WTC11 (cell line): ENCODE results near the gene CDH13. TPM values are rescaled to one million over a fixed set of nuclear protein-coding genes. Genes with fewer than 3 reads are reported as not detected.

Experiments used
- ATAC-seq: fragments of 200-7000 bp; cut with Tn5 transposase; 2 replicates; pipeline ENCODE4 v1.10.0; 2021; ENCODE audit warnings: mild to moderate bottlenecking, moderate library complexity
- CTCF ChIA-PET: fragments of 300-600 bp; sonication (Branson Sonifier 250); formaldehyde crosslinking; loops from one replicate; lab custom pipeline; 2021; ENCODE audit warnings: antibody characterized with exemption; lab: Charles Lee
- POLR2A ChIA-PET: fragments of 350-600 bp; sonication (Branson Sonifier 250); formaldehyde crosslinking; loops from one replicate; lab custom pipeline; 2021; ENCODE audit warnings: antibody characterized with exemption; lab: Charles Lee
- DNase-seq: peaks from one replicate; pipeline ENCODE4 v3.0.0; 2021; ENCODE audit warnings: low spot score
- H3K27ac Mint-ChIP-seq: 2 replicates; pipeline ENCODE4 v1.8.0; 2021; ENCODE audit warnings: mixed read lengths
- H3K27me3 Mint-ChIP-seq: 2 replicates; pipeline ENCODE4 v1.8.0; 2021; ENCODE audit warnings: low read depth, mild to moderate bottlenecking, moderate library complexity, mixed read lengths
- H3K36me3 Mint-ChIP-seq: 2 replicates; pipeline ENCODE4 v1.8.0; 2021; ENCODE audit warnings: mixed read lengths
- H3K4me1 Mint-ChIP-seq: 2 replicates; pipeline ENCODE4 v1.8.0; 2022; ENCODE audit warnings: mixed read lengths
- H3K4me3 Mint-ChIP-seq: 2 replicates; pipeline ENCODE4 v1.8.0; 2021; ENCODE audit warnings: mild to moderate bottlenecking, moderate library complexity, mixed read lengths
- H3K9me3 Mint-ChIP-seq: 2 replicates; pipeline ENCODE4 v1.8.0; 2021; ENCODE audit warnings: mixed read lengths
- ATF6 ChIP-seq: sonication (generic); formaldehyde crosslinking; IDR thresholded peaks from 2 replicates; pipeline ENCODE4 v1.8.1; 2023; ENCODE audit warnings: mild to moderate bottlenecking, missing genetic modification reagents
- ESRRA ChIP-seq: sonication (generic); formaldehyde crosslinking; IDR thresholded peaks from 2 replicates; pipeline ENCODE4 v1.8.1; 2022; ENCODE audit warnings: mild to moderate bottlenecking, missing genetic modification reagents, borderline replicate concordance
- GABPB1 ChIP-seq: sonication (generic); formaldehyde crosslinking; IDR thresholded peaks from 2 replicates; pipeline ENCODE4 v1.8.1; 2023; ENCODE audit warnings: mild to moderate bottlenecking, missing genetic modification reagents
- GTF2I ChIP-seq: fragments of 250-450 bp; sonication (Bioruptor Pico); conservative IDR thresholded peaks from 2 replicates; pipeline ENCODE4 v1.4.0; 2021; ENCODE audit warnings: mild to moderate bottlenecking
- KAT7 ChIP-seq: sonication (generic); formaldehyde crosslinking; IDR thresholded peaks from 2 replicates; pipeline ENCODE4 v1.8.1; 2023; ENCODE audit warnings: missing genetic modification reagents, mild to moderate bottlenecking, borderline replicate concordance
- NR2C2 ChIP-seq: sonication (generic); formaldehyde crosslinking; IDR thresholded peaks from 2 replicates; pipeline ENCODE4 v1.8.0; 2022; ENCODE audit warnings: mild to moderate bottlenecking, missing genetic modification reagents
- NR3C1 ChIP-seq: sonication (generic); formaldehyde crosslinking; conservative IDR thresholded peaks from 2 replicates; pipeline ENCODE4 v1.8.1; 2023; ENCODE audit warnings: low read depth, mild to moderate bottlenecking, missing genetic modification reagents
- PRRX2 ChIP-seq: fragments of 250-450 bp; sonication (Bioruptor Pico); IDR thresholded peaks from 2 replicates; pipeline ENCODE4 v1.8.0; 2021; ENCODE audit warnings: mild to moderate bottlenecking
- RORB ChIP-seq: fragments of 250-450 bp; sonication (Bioruptor Pico); IDR thresholded peaks from 2 replicates; pipeline ENCODE4 v1.9.0; 2021; ENCODE audit warnings: mild to moderate bottlenecking
- SMAD3 ChIP-seq: sonication (generic); formaldehyde crosslinking; IDR thresholded peaks from 2 replicates; pipeline ENCODE4 v1.8.0; 2022; ENCODE audit warnings: missing genetic modification reagents, mild to moderate bottlenecking, borderline replicate concordance
- SMAD4 ChIP-seq: sonication (generic); formaldehyde crosslinking; IDR thresholded peaks from 2 replicates; pipeline ENCODE4 v1.8.0; 2022; ENCODE audit warnings: mild to moderate bottlenecking, missing genetic modification reagents
- SOX15 ChIP-seq: fragments of 250-450 bp; sonication (Bioruptor Pico); IDR thresholded peaks from 2 replicates; pipeline ENCODE4 v1.9.0; 2021; ENCODE audit warnings: mild to moderate bottlenecking
- TP53 ChIP-seq: sonication (generic); formaldehyde crosslinking; IDR thresholded peaks from 2 replicates; pipeline ENCODE4 v1.8.1; 2023; ENCODE audit warnings: mild to moderate bottlenecking, missing genetic modification reagents
- ZBTB21 ChIP-seq: sonication (generic); formaldehyde crosslinking; IDR thresholded peaks from 2 replicates; pipeline ENCODE4 v1.8.1; 2023; ENCODE audit warnings: mild to moderate bottlenecking, missing genetic modification reagents, borderline replicate concordance
- ZNF423 ChIP-seq: fragments of 250-450 bp; sonication (Bioruptor Pico); IDR thresholded peaks from 2 replicates; pipeline ENCODE4 v2.1.2; 2022; ENCODE audit warnings: mild to moderate bottlenecking, moderate library complexity
- ZNF425 ChIP-seq: fragments of 250-450 bp; sonication (Bioruptor Pico); conservative IDR thresholded peaks from 2 replicates; pipeline ENCODE4 v1.9.0; 2021; ENCODE audit warnings: mild to moderate bottlenecking
- ZNF532 ChIP-seq: fragments of 250-450 bp; sonication (Bioruptor Pico); IDR thresholded peaks from 2 replicates; pipeline ENCODE4 v1.9.0; 2021; ENCODE audit warnings: mild to moderate bottlenecking, borderline replicate concordance
- ZNF671 ChIP-seq: fragments of 250-450 bp; sonication (Bioruptor Pico); IDR thresholded peaks from 2 replicates; pipeline ENCODE4 v1.8.0; 2021; ENCODE audit warnings: mild to moderate bottlenecking
- total RNA-seq: library from RNA; stranded (reverse); gene quantifications from 3 replicates; pipeline ENCODE4 v1.2.3, GENCODE V29; 2021
- TF ChIP-seq, protein P1 (sequence below): sonication (generic); formaldehyde crosslinking; IDR thresholded peaks from 2 replicates; pipeline ENCODE4 v1.8.1; 2023; ENCODE audit warnings: mild to moderate bottlenecking, moderate library complexity, missing genetic modification reagents
- TF ChIP-seq, protein P2 (sequence below): sonication (generic); formaldehyde crosslinking; IDR thresholded peaks from 2 replicates; pipeline ENCODE4 v1.8.0; 2022; ENCODE audit warnings: missing genetic modification reagents

The CDH13 gene
- total RNA-seq, 1 experiment from 2014 or later: 0.81 TPM

DNA sequence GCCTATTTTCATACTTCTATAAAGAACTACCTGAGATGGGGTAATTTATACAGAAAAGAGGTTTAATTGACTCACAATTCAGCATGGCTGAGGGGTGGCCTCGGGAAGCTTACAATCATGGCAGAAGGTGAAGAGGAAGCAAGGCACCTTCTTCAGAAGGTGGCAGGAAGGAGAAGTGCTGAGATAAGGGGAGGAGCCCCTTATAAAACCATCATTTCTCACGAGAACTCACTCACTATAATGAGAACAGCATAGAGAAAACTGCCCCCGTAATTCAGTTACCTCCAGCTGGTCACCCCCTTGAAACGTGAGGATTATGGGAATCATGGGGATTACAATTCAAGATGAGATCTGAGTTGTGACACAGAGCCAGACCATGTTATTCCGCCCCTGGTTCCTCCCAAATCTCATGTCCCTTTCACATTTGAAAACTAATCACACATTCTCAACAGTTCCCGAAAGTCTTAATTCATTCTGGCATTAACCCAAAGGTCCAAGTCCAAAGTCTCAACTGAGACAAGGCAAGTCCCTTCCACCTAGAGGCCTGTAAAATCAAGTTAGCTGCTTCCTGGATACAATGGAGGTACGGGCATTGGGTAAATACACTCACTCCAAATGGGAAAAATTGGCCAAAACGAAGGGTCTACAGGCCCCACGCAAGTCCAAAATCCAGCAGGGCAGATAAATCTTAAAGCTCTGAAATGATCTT lies 237.7 kb downstream of the CDH13 start:
- Mint-ChIP-seq H3K36me3 (peaks cover 31% of the 10 kb centered on the region), H3K27ac (no peak overlapping the region), H3K4me3 (no peak overlapping the region), H3K27me3 (no peaks in the 10 kb centered on the region), H3K4me1 (no peaks in the 10 kb centered on the region), H3K9me3 (peaks cover 66% of the 10 kb centered on the region)
- POLR2A ChIA-PET: no interaction called here
- ATAC-seq (no peak), DNase-seq (no peak)
- TF ChIP-seq GTF2I (CRISPR knock-in tag) (no peak), ZNF423 (CRISPR knock-in tag) (no peak), KAT7 (no peak)
- CTCF ChIA-PET: no interaction called here

DNA sequence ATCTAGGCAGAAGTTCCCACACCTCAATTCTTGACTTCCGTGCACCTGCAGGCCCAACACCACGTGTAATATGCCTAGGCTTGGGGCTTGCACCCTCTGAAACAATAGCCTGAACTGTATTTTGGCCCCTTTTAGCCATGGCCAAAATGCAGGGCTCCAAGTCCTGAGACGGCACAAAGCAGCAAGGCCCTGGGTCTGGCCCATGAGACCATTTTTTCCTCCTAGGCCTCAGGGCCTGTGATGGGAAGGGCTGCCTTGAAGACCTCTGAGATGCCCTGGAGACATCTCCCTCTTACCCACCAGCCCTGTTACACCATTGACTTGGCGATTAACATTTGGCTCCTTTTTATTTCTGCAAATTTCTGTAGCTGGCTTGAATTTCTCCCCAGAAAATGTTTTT lies 238.6 kb downstream of the CDH13 start:
- TF ChIP-seq ESRRA (CRISPR knock-in tag): no peak
- TF ChIP-seq, protein P1, sequence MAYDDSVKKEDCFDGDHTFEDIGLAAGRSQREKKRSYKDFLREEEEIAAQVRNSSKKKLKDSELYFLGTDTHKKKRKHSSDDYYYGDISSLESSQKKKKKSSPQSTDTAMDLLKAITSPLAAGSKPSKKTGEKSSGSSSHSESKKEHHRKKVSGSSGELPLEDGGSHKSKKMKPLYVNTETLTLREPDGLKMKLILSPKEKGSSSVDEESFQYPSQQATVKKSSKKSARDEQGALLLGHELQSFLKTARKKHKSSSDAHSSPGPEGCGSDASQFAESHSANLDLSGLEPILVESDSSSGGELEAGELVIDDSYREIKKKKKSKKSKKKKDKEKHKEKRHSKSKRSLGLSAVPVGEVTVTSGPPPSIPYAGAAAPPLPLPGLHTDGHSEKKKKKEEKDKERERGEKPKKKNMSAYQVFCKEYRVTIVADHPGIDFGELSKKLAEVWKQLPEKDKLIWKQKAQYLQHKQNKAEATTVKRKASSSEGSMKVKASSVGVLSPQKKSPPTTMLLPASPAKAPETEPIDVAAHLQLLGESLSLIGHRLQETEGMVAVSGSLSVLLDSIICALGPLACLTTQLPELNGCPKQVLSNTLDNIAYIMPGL: no peak
- TF ChIP-seq KAT7: no peak
- TF ChIP-seq RORB: no peak
- no peak for TF ChIP-seq ZNF425 (CRISPR knock-in tag)
- no peak for TF ChIP-seq ZNF532
- no peak for TF ChIP-seq SOX15
- no peak for TF ChIP-seq TP53
- no peak for TF ChIP-seq SMAD3
- TF ChIP-seq PRRX2 (CRISPR knock-in tag): no peak
- TF ChIP-seq ATF6: no peak
- no peak for TF ChIP-seq NR3C1
- TF ChIP-seq SMAD4: no peak
- no peak for TF ChIP-seq GABPB1
- TF ChIP-seq NR2C2 (CRISPR knock-in tag): no peak
- TF ChIP-seq ZNF671 (CRISPR knock-in tag): no peak
- TF ChIP-seq ZBTB21: no peak
- TF ChIP-seq, protein P2, sequence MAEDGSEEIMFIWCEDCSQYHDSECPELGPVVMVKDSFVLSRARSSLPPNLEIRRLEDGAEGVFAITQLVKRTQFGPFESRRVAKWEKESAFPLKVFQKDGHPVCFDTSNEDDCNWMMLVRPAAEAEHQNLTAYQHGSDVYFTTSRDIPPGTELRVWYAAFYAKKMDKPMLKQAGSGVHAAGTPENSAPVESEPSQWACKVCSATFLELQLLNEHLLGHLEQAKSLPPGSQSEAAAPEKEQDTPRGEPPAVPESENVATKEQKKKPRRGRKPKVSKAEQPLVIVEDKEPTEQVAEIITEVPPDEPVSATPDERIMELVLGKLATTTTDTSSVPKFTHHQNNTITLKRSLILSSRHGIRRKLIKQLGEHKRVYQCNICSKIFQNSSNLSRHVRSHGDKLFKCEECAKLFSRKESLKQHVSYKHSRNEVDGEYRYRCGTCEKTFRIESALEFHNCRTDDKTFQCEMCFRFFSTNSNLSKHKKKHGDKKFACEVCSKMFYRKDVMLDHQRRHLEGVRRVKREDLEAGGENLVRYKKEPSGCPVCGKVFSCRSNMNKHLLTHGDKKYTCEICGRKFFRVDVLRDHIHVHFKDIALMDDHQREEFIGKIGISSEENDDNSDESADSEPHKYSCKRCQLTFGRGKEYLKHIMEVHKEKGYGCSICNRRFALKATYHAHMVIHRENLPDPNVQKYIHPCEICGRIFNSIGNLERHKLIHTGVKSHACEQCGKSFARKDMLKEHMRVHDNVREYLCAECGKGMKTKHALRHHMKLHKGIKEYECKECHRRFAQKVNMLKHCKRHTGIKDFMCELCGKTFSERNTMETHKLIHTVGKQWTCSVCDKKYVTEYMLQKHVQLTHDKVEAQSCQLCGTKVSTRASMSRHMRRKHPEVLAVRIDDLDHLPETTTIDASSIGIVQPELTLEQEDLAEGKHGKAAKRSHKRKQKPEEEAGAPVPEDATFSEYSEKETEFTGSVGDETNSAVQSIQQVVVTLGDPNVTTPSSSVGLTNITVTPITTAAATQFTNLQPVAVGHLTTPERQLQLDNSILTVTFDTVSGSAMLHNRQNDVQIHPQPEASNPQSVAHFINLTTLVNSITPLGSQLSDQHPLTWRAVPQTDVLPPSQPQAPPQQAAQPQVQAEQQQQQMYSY (CRISPR knock-in tag): no peak
- CTCF ChIA-PET: no interaction called here
- H3K27ac Mint-ChIP-seq: no peak overlapping the region
- peaks cover 71% of the 10 kb centered on the region for H3K9me3 Mint-ChIP-seq
- DNase-seq: no peak
- POLR2A ChIA-PET: no interaction called here
- no peaks in the 10 kb centered on the region for H3K4me1 Mint-ChIP-seq
- ATAC-seq: no peak
- H3K36me3 Mint-ChIP-seq: peaks cover 31% of the 10 kb centered on the region
- no peaks in the 10 kb centered on the region for H3K27me3 Mint-ChIP-seq
- H3K4me3 Mint-ChIP-seq: no peak overlapping the region
